Activated naive CD8-positive, alpha-beta T cell treated with anti-CD3 and anti-CD28 coated beads, Interleukin-2, amount 50 U/mL, for 24 hours (primary cell): ENCODE measurements around the gene TNFAIP8L1.
"Not testable (repeated sequence)": the region's sequence is repeated elsewhere in the genome, so short reads cannot be mapped to it uniquely, and the experiment has no call there.

ENCODE experiments used
- ATAC-seq: fragments of 150-1000 bp; cut with Tn5 transposase; one replicate; pipeline ENCODE4 v1.10.0; 2021
- DNase-seq: peaks from one replicate; pipeline ENCODE4 v3.0.0; 2021
- H3K27ac Mint-ChIP-seq: one replicate; pipeline ENCODE4 v1.8.0; 2021; ENCODE audit warnings: mild to moderate bottlenecking, mixed read lengths
- H3K27me3 Mint-ChIP-seq: one replicate; pipeline ENCODE4 v1.8.0; 2021; ENCODE audit warnings: mixed read lengths
- H3K36me3 Mint-ChIP-seq: one replicate; pipeline ENCODE4 v1.8.0; 2021; ENCODE audit warnings: low read depth, mixed read lengths
- H3K4me1 Mint-ChIP-seq: one replicate; pipeline ENCODE4 v1.8.0; 2021; ENCODE audit warnings: mixed read lengths
- H3K4me3 Mint-ChIP-seq: one replicate; pipeline ENCODE4 v1.8.0; 2021; ENCODE audit warnings: mild to moderate bottlenecking, moderate library complexity, mixed read lengths
- H3K9me3 Mint-ChIP-seq: one replicate; pipeline ENCODE4 v1.8.0; 2021; ENCODE audit warnings: mixed read lengths

The TNFAIP8L1 gene

DNA sequence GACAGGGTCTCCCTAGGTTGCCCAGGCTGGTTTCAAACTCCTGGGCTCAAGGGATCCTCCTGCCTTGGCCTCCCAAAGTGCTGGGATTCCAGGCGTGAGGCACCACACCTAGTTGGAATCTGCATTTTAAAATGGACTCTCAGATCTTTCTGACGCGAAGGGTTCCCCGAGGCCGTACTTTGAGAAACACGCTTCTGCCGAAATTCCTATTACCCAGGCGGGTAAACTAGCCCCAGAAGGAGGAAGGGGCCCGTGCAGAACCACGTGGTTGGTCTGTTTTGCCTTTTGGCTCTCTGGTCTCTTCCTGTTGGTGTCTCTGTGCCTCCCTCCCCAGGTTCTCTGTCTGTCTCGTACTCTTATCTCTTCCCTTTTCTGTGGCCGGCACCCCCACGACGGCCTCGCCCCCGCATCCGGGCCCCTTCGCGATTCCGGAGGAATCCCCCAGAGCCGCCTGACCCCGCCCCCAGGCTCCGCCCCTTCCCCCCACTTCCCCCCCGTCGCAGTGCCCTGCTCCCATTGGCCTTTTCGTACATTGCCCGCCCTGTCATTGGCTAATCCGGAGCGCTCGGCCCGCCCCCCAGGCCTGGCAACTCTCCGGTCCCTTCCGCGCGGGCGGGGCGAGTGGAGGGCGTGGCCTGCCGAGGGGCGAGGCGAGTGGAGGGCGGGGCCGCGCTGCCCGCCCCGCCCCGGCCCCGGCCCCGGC is at the start of gene TNFAIP8L1:
TNFAIP8L1 (plus strand) TSS at position 689 of the 703 bp plus-strand sequence. CDS start 12,354 bp downstream, outside the sequence.
- peak; percentile 99 for DNase-seq
- Mint-ChIP-seq H3K9me3 (no peaks in the 10 kb centered on the region), H3K27me3 (no peaks in the 10 kb centered on the region), H3K4me3 (peak within 1 kb of the TSS; percentile 89), H3K27ac (peak within 1 kb of the TSS; percentile 95), H3K4me1 (peaks cover 38% of the 10 kb centered on the region), H3K36me3 (no peaks in the 10 kb centered on the region)
- ATAC-seq = peak; percentile 87

- H3K27me3 Mint-ChIP-seq = peaks cover 44% of the 10 kb centered on the region
- peak; percentile 23 for DNase-seq
- H3K27ac Mint-ChIP-seq = no peak overlapping the region
- peak; percentile 46 for ATAC-seq
- no peaks in the 10 kb centered on the region for H3K36me3 Mint-ChIP-seq
- no peaks in the 10 kb centered on the region for H3K9me3 Mint-ChIP-seq
- H3K4me1 Mint-ChIP-seq = peaks cover 2% of the 10 kb centered on the region
- no peak overlapping the region for H3K4me3 Mint-ChIP-seq
Observed at GRCh38 chr19:4589579-4590410, 49.5 kb upstream of the TNFAIP8L1 start.

DNA sequence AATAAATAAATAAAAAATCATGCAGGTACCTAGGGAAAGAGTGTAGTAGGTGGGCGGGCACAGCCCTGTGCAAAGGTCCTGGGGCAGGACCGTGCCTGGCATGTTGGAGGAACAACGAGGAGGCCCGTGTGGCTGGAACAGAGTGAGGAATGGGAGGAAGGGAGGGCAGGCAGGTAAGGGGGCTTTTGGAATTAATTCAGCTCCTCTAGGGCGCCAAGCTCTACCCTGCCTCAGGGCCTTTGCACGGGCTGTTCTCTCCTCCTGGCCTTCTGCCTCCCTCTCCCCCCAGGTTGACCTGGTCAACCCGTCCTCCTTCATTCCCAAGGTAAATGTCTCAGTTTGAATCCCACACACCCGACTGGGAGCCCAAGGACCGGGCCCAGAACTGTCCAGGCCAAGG is 48.8 kb upstream of the TNFAIP8L1 start:
- Mint-ChIP-seq H3K9me3 (no peaks in the 10 kb centered on the region), H3K36me3 (no peaks in the 10 kb centered on the region), H3K27ac (no peak overlapping the region), H3K27me3 (peaks cover 42% of the 10 kb centered on the region), H3K4me3 (no peak overlapping the region), H3K4me1 (no peaks in the 10 kb centered on the region)
- DNase-seq = no peak
- no peak for ATAC-seq

DNA sequence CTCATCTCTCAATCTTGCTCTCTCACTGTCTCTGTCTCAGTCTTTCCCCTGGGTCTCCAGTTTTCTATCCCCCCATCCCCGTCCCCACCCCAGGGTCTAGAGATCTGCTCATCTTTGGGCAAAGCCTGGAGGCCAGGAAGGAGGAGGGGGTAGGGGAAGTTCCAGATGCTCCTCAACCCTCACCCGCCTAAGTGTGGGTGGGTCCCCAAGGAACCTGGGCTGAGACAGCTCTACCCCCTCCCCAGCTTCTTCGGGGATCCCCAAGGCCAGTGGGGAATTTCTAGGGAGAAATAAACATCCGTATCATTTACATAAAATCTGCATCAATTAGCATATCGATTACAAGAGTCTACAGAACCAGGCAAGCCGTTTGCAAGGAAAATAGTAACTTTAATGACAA is 48.0 kb upstream of the TNFAIP8L1 start:
- Mint-ChIP-seq H3K27ac (no peak overlapping the region), H3K27me3 (peaks cover 35% of the 10 kb centered on the region), H3K9me3 (no peaks in the 10 kb centered on the region), H3K36me3 (no peaks in the 10 kb centered on the region), H3K4me3 (no peak overlapping the region), H3K4me1 (no peaks in the 10 kb centered on the region)
- no peak for DNase-seq
- no peak for ATAC-seq

GRCh38 chr19:4592445-4592844 is 46.9 kb upstream of the TNFAIP8L1 start:
- H3K27me3 Mint-ChIP-seq = peaks cover 39% of the 10 kb centered on the region
- DNase-seq (no peak), ATAC-seq (no peak)
- H3K9me3 Mint-ChIP-seq = no peaks in the 10 kb centered on the region
- H3K4me1 Mint-ChIP-seq = peaks cover 2% of the 10 kb centered on the region
- H3K36me3 Mint-ChIP-seq = no peaks in the 10 kb centered on the region
- no peak overlapping the region for H3K4me3 Mint-ChIP-seq
- H3K27ac Mint-ChIP-seq = no peak overlapping the region

DNA sequence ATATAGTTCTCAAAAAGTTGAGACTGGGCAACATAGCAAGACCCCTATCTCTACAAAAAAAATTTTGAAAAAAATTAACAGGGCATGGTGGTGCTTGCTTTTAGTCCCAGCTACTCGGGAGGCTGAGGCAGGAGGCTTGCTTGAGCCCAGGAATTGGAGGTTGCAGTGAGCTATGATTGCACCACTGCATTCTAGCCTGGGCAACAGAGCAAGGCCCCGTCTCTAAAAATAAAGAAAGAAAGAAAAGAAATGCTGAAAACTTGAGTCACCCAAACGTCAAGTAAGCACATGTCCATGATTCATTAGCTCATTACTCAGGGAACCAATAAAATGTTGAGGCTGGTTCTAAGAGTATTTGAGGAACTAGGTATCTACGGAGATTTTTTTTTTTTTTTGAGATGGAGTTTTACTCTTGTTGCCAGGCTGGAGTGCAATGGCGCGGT is 45.9 kb upstream of the TNFAIP8L1 start:
- peaks cover 4% of the 10 kb centered on the region for H3K4me1 Mint-ChIP-seq
- no peak for ATAC-seq
- no peak overlapping the region for H3K27ac Mint-ChIP-seq
- H3K9me3 Mint-ChIP-seq = no peaks in the 10 kb centered on the region
- H3K36me3 Mint-ChIP-seq = no peaks in the 10 kb centered on the region
- no peak for DNase-seq
- H3K4me3 Mint-ChIP-seq = no peak overlapping the region
- H3K27me3 Mint-ChIP-seq = peaks cover 39% of the 10 kb centered on the region

DNA sequence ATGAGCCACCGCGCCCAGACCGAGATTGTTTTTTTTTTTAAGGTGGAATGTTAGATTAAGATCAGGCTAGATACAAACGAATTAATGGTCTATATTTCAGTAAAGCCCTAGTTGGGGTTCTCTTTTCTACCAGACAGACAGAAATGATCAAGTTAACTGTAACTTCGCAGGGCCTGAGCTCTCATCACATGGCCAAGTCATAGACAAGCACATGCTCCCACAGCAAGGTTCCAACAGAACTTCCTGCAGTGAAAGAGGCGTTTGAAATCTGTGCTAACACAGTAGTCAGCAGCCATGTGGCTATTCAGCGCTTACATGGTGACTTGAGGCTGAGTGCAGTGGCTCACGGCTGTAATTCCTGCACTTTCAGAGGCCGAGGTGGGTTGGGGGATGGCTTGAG is 45.1 kb upstream of the TNFAIP8L1 start:
- H3K27me3 Mint-ChIP-seq = peaks cover 43% of the 10 kb centered on the region
- no peaks in the 10 kb centered on the region for H3K36me3 Mint-ChIP-seq
- peaks cover 7% of the 10 kb centered on the region for H3K4me1 Mint-ChIP-seq
- DNase-seq = no peak
- no peak for ATAC-seq
- no peak overlapping the region for H3K27ac Mint-ChIP-seq
- no peaks in the 10 kb centered on the region for H3K9me3 Mint-ChIP-seq
- H3K4me3 Mint-ChIP-seq = no peak overlapping the region

DNA sequence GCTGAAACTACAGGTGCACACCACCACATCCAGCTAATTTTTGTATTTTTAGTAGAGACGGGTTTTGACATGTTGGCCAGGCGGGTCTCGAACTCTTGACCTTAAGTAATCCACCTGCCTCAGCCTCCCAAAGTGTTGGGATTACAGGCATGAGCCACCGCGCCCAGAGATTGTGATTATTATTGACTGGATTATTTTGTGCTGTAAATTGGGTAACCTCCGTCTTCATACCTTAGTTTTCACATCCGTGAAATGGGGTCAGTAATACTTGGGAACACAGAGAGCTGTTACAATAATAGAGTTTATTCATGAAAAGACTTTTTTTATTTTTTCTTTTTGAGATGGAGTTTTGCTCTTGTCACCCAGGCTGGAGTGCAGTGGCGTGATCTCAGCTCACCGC is 44.2 kb upstream of the TNFAIP8L1 start:
- H3K36me3 Mint-ChIP-seq, H3K27ac Mint-ChIP-seq, H3K9me3 Mint-ChIP-seq, DNase-seq, H3K4me1 Mint-ChIP-seq, H3K4me3 Mint-ChIP-seq, ATAC-seq: not testable (repeated sequence)
- peaks cover 46% of the 10 kb centered on the region for H3K27me3 Mint-ChIP-seq

GRCh38 chr19:4596033-4596904 is 43.0 kb upstream of the TNFAIP8L1 start:
- DNase-seq (no peak), ATAC-seq (no peak)
- Mint-ChIP-seq H3K9me3 (no peaks in the 10 kb centered on the region), H3K27me3 (peaks cover 46% of the 10 kb centered on the region), H3K27ac (no peak overlapping the region), H3K4me1 (peaks cover 7% of the 10 kb centered on the region), H3K4me3 (no peak overlapping the region), H3K36me3 (no peaks in the 10 kb centered on the region)

DNA sequence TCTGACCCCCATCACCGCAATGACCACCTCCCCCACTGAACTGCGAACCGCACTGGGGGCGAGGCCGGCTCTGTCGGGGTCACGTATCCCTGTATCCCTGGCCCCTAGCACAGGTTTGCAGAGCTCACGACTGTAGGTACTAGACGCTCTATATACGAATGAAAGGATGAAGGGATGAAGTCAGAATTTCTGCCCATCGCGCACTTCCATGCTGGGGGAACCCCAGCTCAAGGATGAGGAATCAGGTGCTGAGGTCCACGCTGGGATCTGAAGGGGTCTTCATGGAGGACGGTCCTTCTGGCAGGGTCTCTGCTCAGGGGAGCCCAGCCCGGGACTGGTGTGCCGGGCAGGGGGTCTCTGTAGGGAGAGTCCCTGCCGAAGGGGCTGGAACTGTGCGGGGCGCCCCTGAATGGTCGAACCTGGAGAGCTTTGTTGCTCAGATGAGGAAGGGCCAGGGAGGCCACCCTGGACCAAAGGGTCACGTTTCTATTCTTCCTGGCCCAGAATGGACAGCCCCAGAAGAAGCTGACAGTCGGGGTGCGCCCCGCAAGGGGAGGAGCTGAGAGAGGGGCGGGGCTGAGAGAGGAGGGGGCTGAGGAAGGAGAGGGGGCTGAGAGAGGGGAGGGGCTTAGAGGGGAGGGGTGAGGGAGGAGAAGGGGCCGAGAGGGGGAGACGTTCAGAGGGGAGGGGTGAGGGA is 41.9 kb upstream of the TNFAIP8L1 start:
- no peaks in the 10 kb centered on the region for H3K9me3 Mint-ChIP-seq
- H3K36me3 Mint-ChIP-seq = no peaks in the 10 kb centered on the region
- ATAC-seq (no peak), DNase-seq (no peak)
- H3K27me3 Mint-ChIP-seq = peaks cover 44% of the 10 kb centered on the region
- no peak overlapping the region for H3K27ac Mint-ChIP-seq
- H3K4me1 Mint-ChIP-seq = peaks cover 7% of the 10 kb centered on the region
- peak overlapping the region; percentile 11 for H3K4me3 Mint-ChIP-seq

GRCh38 chr19:4597975-4598671 is 41.2 kb upstream of the TNFAIP8L1 start:
- H3K4me1 Mint-ChIP-seq = peaks cover 7% of the 10 kb centered on the region
- peaks cover 38% of the 10 kb centered on the region for H3K27me3 Mint-ChIP-seq

DNA sequence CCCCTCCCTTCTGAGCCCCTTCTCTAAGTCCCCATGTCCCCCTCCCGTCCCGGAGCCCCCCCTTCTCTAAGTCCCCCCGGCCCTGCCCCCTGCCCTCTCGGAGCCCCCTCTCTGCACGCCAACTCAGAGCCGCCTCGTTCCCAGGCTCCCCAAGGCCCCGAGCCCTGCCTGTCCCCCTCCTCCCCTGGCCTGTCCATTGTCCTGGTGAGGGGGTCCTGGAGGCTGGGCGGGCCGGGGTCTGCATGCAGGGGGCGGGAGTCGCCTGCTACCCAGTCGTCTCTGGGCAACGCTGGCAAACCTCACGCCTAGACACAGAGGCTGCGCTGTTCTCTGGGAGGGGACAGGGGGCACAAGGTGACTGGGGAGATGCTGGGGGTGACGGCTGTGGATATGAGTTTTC is 40.6 kb upstream of the TNFAIP8L1 start:
- H3K4me1 Mint-ChIP-seq = peaks cover 7% of the 10 kb centered on the region
- H3K9me3 Mint-ChIP-seq = no peaks in the 10 kb centered on the region
- H3K27ac Mint-ChIP-seq = no peak overlapping the region
- no peak for ATAC-seq
- H3K36me3 Mint-ChIP-seq = no peaks in the 10 kb centered on the region
- H3K27me3 Mint-ChIP-seq = peaks cover 38% of the 10 kb centered on the region
- DNase-seq = no peak
- no peak overlapping the region for H3K4me3 Mint-ChIP-seq

More at GRCh38 chr19:4597975-4598671, 41.2 kb upstream of the TNFAIP8L1 start:
- no peak overlapping the region for H3K27ac Mint-ChIP-seq
- DNase-seq = peak; percentile 59
- ATAC-seq = peak; percentile 30
- no peaks in the 10 kb centered on the region for H3K36me3 Mint-ChIP-seq
- H3K4me3 Mint-ChIP-seq = no peak overlapping the region
- no peaks in the 10 kb centered on the region for H3K9me3 Mint-ChIP-seq

DNA sequence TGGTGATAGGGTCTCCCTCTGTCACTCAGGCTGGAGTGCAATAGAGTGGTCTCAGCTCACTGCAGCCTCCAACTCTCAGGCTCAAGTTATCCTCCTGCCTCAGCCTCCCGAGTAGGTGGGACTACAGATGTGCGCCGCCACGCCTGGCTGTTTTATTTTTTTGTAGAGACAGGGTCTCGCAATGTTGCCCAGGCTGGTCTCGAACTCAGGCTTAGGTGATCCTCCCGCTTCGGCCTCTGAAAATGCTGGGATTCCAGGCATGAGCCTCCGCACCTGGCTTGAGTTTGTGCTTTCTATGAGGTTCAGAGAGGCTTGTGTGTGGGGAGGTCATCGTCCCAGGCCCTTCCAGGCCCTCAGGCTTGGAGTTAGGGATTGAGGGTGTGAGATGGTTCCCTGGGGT is 39.2 kb upstream of the TNFAIP8L1 start:
- no peak for DNase-seq
- Mint-ChIP-seq H3K36me3 (no peaks in the 10 kb centered on the region), H3K4me3 (no peak overlapping the region), H3K27ac (no peak overlapping the region), H3K9me3 (no peaks in the 10 kb centered on the region), H3K27me3 (peaks cover 28% of the 10 kb centered on the region), H3K4me1 (peaks cover 7% of the 10 kb centered on the region)
- no peak for ATAC-seq
